Neural crest cell (in vitro differentiated cells): ENCODE data around the gene LSM10. TPM values are rescaled to one million over a fixed set of nuclear protein-coding genes. Genes with fewer than 3 reads are reported as not detected.

Experiments
- DNase-seq: peaks from one replicate; pipeline ENCODE4 v3.0.0; 2021; ENCODE audit warnings: low read depth, mixed read lengths, low spot score
- H3K27ac Mint-ChIP-seq: one replicate; pipeline ENCODE4 v1.8.0; 2021; ENCODE audit warnings: mild to moderate bottlenecking, mixed read lengths; ENCODE audit not compliant: unreplicated experiment
- H3K27me3 Mint-ChIP-seq: 2 replicates; pipeline ENCODE4 v1.8.0; 2021; ENCODE audit warnings: low read depth, mild to moderate bottlenecking, mixed read lengths
- H3K36me3 Mint-ChIP-seq: 2 replicates; pipeline ENCODE4 v1.8.0; 2021; ENCODE audit warnings: low read depth, mild to moderate bottlenecking, mixed read lengths
- H3K4me1 Mint-ChIP-seq: 2 replicates; pipeline ENCODE4 v1.8.0; 2021; ENCODE audit warnings: mixed read lengths
- H3K4me3 Mint-ChIP-seq: one replicate; pipeline ENCODE4 v1.8.0; 2021; ENCODE audit warnings: mild to moderate bottlenecking, mixed read lengths
- H3K9me3 Mint-ChIP-seq: 2 replicates; pipeline ENCODE4 v1.8.0; 2021; ENCODE audit warnings: mixed read lengths
- total RNA-seq: library from RNA; stranded (reverse); gene quantifications from 2 replicates; pipeline ENCODE4 v1.2.1, GENCODE V29; 2021
- TF ChIP-seq, protein P1 (sequence below): fragments of 200-600 bp; sonication (generic); conservative IDR thresholded peaks from 2 replicates; pipeline ENCODE4 v1.5.0; 2021; ENCODE audit warnings: antibody characterized with exemption, mild to moderate bottlenecking

The LSM10 gene
- total RNA-seq, 1 donor from 2014 or later: 48.4 TPM

DNA sequence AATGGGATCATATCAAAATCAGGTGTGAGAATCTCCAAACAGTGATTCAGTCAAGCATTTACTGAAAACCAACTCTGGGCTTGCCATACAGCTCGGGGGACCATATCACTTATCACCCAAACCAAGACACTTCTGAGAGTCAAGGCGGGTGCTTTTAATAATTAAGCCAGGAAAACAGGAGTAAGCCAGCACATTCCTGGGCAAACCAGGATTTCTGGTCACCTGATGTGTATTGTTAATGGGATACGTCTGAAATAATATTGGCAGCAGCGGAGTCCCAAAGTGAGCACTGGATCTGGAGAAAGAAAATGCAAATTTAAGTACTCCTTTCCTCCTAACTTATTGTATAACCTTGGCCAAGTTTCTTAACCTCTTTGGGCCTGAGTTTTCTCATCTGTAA is 34.9 kb upstream of the LSM10 start:
- H3K4me1 Mint-ChIP-seq: no peaks in the 10 kb centered on the region
- TF ChIP-seq, protein P1, sequence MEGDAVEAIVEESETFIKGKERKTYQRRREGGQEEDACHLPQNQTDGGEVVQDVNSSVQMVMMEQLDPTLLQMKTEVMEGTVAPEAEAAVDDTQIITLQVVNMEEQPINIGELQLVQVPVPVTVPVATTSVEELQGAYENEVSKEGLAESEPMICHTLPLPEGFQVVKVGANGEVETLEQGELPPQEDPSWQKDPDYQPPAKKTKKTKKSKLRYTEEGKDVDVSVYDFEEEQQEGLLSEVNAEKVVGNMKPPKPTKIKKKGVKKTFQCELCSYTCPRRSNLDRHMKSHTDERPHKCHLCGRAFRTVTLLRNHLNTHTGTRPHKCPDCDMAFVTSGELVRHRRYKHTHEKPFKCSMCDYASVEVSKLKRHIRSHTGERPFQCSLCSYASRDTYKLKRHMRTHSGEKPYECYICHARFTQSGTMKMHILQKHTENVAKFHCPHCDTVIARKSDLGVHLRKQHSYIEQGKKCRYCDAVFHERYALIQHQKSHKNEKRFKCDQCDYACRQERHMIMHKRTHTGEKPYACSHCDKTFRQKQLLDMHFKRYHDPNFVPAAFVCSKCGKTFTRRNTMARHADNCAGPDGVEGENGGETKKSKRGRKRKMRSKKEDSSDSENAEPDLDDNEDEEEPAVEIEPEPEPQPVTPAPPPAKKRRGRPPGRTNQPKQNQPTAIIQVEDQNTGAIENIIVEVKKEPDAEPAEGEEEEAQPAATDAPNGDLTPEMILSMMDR: no peak
- peaks cover 6% of the 10 kb centered on the region for H3K36me3 Mint-ChIP-seq
- no peak overlapping the region for H3K27ac Mint-ChIP-seq
- H3K27me3 Mint-ChIP-seq: no peaks in the 10 kb centered on the region
- H3K4me3 Mint-ChIP-seq: no peak overlapping the region
- DNase-seq: no peak
- no peaks in the 10 kb centered on the region for H3K9me3 Mint-ChIP-seq

DNA sequence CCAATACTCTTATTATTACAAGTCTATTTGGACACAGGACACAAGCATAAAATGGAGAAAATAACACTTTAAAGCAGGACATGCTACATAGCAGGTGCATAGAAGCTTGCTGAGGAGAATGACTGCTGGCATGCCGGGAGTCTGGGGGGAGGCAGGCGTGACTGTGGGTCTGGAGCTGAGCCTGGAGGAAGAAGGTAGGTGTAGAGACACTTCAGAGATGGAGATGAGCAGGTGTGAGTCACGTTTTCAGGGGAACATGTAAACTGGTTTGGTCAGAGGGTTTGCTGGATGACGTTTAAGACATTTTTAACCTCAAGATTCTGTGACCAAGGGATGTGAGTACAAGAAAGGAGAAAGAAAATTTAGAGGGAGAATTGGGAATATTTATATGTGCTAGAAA is 28.1 kb upstream of the LSM10 start:
- Mint-ChIP-seq H3K27ac (no peak overlapping the region), H3K36me3 (peaks cover 5% of the 10 kb centered on the region), H3K27me3 (no peaks in the 10 kb centered on the region), H3K9me3 (no peaks in the 10 kb centered on the region), H3K4me3 (no peak overlapping the region), H3K4me1 (peaks cover 6% of the 10 kb centered on the region)
- TF ChIP-seq, protein P1: no peak
- no peak for DNase-seq

DNA sequence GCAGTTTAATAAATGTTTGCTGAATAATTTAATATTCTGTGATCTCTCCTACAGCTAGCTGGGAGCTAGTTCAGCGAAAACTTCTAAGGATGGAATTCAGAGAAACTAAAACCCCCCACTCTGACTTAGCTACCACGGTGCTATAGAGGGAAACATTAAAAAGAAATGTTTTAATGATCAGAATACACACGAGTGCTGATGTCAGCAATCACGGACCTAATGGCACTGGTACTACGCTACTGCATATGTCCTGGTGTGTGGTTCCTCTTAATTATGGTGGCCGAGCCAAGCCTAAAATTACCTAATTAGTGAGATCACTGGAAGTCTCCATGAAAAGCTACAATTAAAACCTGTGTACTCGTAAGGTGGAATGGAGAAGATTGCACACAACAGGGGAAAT is 23.9 kb upstream of the LSM10 start:
- Mint-ChIP-seq H3K4me3 (no peak overlapping the region), H3K9me3 (no peaks in the 10 kb centered on the region)
- TF ChIP-seq, protein P1: no peak

DNA sequence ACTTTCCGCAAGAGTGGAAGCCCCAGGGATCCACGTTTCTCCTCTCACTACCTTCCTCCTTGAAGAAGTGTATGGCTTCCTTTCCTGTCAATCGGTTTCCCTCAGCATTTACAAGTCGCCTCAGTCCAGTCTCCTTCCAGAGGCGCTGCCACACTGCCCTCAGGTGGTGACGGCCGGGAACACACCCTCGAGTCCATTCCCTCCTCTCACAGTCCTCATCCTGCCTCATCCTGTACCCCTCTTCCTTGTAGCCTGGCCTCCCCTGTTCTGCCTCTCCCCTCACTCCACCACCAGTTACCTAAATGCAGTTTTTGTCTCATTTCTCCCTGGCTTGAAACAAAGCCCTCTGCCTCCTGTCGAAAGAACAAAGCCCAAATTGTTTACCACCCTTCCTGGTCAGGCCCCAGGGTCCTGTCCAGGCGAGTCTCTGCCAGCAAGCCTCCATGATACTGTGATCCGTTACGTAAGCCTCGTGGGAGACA is 23.2 kb upstream of the LSM10 start:
- H3K4me3 Mint-ChIP-seq: no peak overlapping the region

More for the DNA sequence above, 23.9 kb upstream of the LSM10 start:
- Mint-ChIP-seq H3K27ac (no peak overlapping the region), H3K36me3 (peaks cover 7% of the 10 kb centered on the region), H3K4me1 (peaks cover 11% of the 10 kb centered on the region), H3K27me3 (no peaks in the 10 kb centered on the region)
- DNase-seq: no peak

DNA sequence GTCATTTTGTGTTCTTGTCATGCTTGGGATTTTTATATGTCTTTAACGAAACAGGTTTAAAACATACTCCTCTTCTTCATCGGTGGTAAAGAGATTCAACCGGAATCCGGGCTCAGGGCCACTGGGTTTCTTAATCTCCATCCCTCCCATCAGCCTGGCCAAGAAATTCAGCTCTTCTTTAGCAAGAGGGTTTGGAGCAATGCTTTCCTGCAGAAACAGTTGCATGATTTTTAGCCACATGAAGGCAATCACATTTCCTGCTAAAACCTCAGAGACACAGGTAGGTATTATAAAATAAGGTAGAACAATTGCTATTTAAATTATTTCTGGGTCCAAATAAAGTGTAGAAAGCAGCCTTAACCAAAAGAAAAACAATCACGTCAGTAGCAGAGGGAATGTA is 22.7 kb upstream of the LSM10 start:
- Mint-ChIP-seq H3K4me1 (peaks cover 11% of the 10 kb centered on the region), H3K27ac (no peak overlapping the region), H3K36me3 (peaks cover 4% of the 10 kb centered on the region), H3K4me3 (no peak overlapping the region), H3K27me3 (no peaks in the 10 kb centered on the region), H3K9me3 (no peaks in the 10 kb centered on the region)
- TF ChIP-seq, protein P1: no peak
- DNase-seq: no peak

More for the DNA sequence above, 23.2 kb upstream of the LSM10 start:
- H3K27me3 Mint-ChIP-seq: no peaks in the 10 kb centered on the region
- peaks cover 7% of the 10 kb centered on the region for H3K36me3 Mint-ChIP-seq
- peak; percentile 95 for DNase-seq
- H3K27ac Mint-ChIP-seq: no peak overlapping the region
- TF ChIP-seq, protein P1: peak; percentile 93
- H3K9me3 Mint-ChIP-seq: no peaks in the 10 kb centered on the region
- H3K4me1 Mint-ChIP-seq: peaks cover 11% of the 10 kb centered on the region
